ENCODE measurements around the gene EPX. TPM values are rescaled to one million over a fixed set of nuclear protein-coding genes. Genes with fewer than 3 reads are reported as not detected.

Gene EPX
- total RNA-seq, 1 experiment from 2014 or later, result not detected

DNA sequence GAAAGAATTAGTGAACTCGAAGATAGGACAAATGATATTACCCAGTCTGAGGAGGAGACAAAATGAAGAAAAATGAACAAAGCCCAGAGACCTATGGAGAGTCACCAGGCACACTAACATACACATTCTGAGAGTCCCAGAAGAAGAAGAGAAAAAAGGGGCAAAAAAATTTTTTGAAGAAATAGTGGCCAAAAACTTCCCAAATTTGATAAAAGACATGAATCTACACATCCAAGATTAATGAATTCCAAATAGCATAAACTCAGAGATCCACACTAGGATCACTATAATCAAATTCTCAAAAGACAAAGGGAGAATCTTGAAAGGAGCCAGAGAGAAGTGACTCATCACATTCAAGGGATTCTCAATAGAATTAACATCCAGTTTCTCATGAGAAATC lies 47.7 kb upstream of the EPX start:
- H3K79me2 ChIP-seq (ENCODE audit: insufficient read depth, low read length), result no peaks in the 10 kb centered on the region
- no peaks in the 10 kb centered on the region for H3K4me1 ChIP-seq (ENCODE audit: control insufficient read depth in 1 of 2, insufficient read depth in 2 of 2, low read length in 2 of 2)
- RAD21 ChIA-PET (ENCODE audit: low non-redundant PET in 1 of 2, low total read pairs in 2 of 2, uncharacterized antibody in 2 of 2, unreplicated experiment in 2 of 2), result no interaction called here
- TF ChIP-seq POLR2AphosphoS5 (IDR thresholded peaks at IDR 0.05; ENCODE audit: low read depth, low read length) (no peak), ZFX (IDR thresholded peaks at IDR 0.05) (no peak), ELF1 (IDR thresholded peaks at IDR 0.05; ENCODE audit: borderline replicate concordance, low read depth) (no peak), TCF7L2 (IDR thresholded peaks at IDR 0.05; ENCODE audit: borderline replicate concordance, extremely low read depth, insufficient read depth, insufficient read length) (no peak), RAD21 (IDR thresholded peaks at IDR 0.05; ENCODE audit: low read depth) (no peak), SRF (IDR thresholded peaks at IDR 0.05; ENCODE audit: low read depth) (no peak)
- peaks cover 45% of the 10 kb centered on the region for H3K27me3 ChIP-seq (ENCODE audit: insufficient read depth, low read length)
- H4K20me1 ChIP-seq (ENCODE audit: insufficient read depth), result no peaks in the 10 kb centered on the region
- ATAC-seq, result no peak
- no peak overlapping the region for H3K4me2 ChIP-seq (ENCODE audit: low read length)
- POLR2A ChIA-PET, result no interaction called here
- H3K4me3 ChIP-seq (replicated peaks in 1 of 2; ENCODE audit: low read depth in 1 of 2, low read length in 2 of 2), result no peak overlapping the region
- H3K9me2 ChIP-seq (ENCODE audit: insufficient read depth), result no peaks in the 10 kb centered on the region
- no peak overlapping the region for H3K9ac ChIP-seq (ENCODE audit: low read length)
- CTCF ChIA-PET, result no interaction called here
- peaks cover 22 to 25% of the 10 kb centered on the region in 2 experiments; a peak in 3 of 4 replicates for H3K9me3 ChIP-seq (ENCODE audit: control insufficient read depth in 1 of 2, insufficient read depth in 1 of 2, low read depth in 1 of 2, low read length in 2 of 2)
- BruUV-seq (replicated peaks), result no TSS peak
- intact Hi-C loops (cut with micrococcal nuclease), result no loop called here
- H2AFZ ChIP-seq (ENCODE audit: low read depth, low read length, poor library complexity, severe bottlenecking), result no peak overlapping the region
- no peak overlapping the region for H3K27ac ChIP-seq (ENCODE audit: low read depth, low read length)
- H3K36me3 ChIP-seq (ENCODE audit: control insufficient read depth in 1 of 2, insufficient read depth in 2 of 2, low read length in 2 of 2), result no peaks in the 10 kb centered on the region
- no peak for DNase-seq (ENCODE audit: low read depth, low spot score)

DNA sequence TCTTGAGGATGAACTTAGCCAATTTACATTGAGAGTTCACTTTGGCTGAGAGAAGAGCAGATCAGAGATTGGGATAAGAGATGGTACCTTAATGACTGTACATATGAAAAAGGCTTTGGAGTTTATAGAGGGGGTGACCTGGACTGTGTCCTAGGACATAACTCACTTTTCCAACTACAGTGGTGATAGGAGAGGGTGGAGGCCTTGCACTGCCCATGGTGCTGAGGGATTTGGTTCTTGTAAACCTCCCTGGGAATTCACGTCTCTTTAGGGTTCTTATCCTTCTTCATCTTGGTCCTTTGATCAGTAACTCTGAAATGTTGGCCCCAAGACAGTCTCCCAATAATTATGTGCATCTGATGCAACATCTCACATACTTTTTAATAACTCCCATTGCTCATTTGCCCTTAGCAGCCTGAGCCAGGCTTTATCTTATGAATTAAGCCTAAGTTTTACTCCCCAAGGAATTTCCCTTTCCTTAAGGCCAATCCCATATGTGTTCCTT lies 44.5 kb upstream of the EPX start, which contains the start of gene OR4D1:
TSS of gene OR4D1 (plus strand) at position 455 of the 505 bp plus-strand sequence. CDS start 6,770 bp downstream, outside the sequence.
- Histone ChIP-seq H3K27ac (ENCODE audit: low read depth, low read length) (no peak within 1 kb of the TSS), H3K9me2 (ENCODE audit: insufficient read depth) (no peaks in the 10 kb centered on the region), H3K4me1 (ENCODE audit: control insufficient read depth in 1 of 2, insufficient read depth in 2 of 2, low read length in 2 of 2) (no peaks in the 10 kb centered on the region), H3K79me2 (ENCODE audit: insufficient read depth, low read length) (no peaks in the 10 kb centered on the region), H3K36me3 (ENCODE audit: control insufficient read depth in 1 of 2, insufficient read depth in 2 of 2, low read length in 2 of 2) (no peaks in the 10 kb centered on the region), H2AFZ (ENCODE audit: low read depth, low read length, poor library complexity, severe bottlenecking) (no peak within 1 kb of the TSS), H3K9ac (ENCODE audit: low read length) (no peak within 1 kb of the TSS), H3K27me3 (ENCODE audit: insufficient read depth, low read length) (peaks cover 65% of the 10 kb centered on the region), H4K20me1 (ENCODE audit: insufficient read depth) (no peaks in the 10 kb centered on the region), H3K9me3 (ENCODE audit: control insufficient read depth in 1 of 2, insufficient read depth in 1 of 2, low read depth in 1 of 2, low read length in 2 of 2) (peaks cover 22 to 25% of the 10 kb centered on the region in 2 experiments; a peak in 3 of 4 replicates), H3K4me3 (replicated peaks in 1 of 2; ENCODE audit: low read depth in 1 of 2, low read length in 2 of 2) (no peak within 1 kb of the TSS), H3K4me2 (ENCODE audit: low read length) (no peak within 1 kb of the TSS)
- intact Hi-C loops (cut with micrococcal nuclease), result no loop called here
- BruUV-seq (replicated peaks), result no TSS peak
- ChIA-PET POLR2A (interaction anchor here (1.5 kb wide), 1 partner anchor 141 kb away, joined by 3 read pairs; the partner anchor contains the start of gene SRSF1), CTCF (no interaction called here), RAD21 (ENCODE audit: low non-redundant PET in 1 of 2, low total read pairs in 2 of 2, uncharacterized antibody in 2 of 2, unreplicated experiment in 2 of 2) (no interaction called here)
- TF ChIP-seq, protein P1, sequence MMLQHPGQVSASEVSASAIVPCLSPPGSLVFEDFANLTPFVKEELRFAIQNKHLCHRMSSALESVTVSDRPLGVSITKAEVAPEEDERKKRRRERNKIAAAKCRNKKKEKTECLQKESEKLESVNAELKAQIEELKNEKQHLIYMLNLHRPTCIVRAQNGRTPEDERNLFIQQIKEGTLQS (IDR thresholded peaks at IDR 0.05), result no peak
- TF ChIP-seq CEBPB (IDR thresholded peaks at IDR 0.05; ENCODE audit: low read depth) (no peak), POLR2AphosphoS5 (IDR thresholded peaks at IDR 0.05; ENCODE audit: low read depth, low read length) (no peak), ZFX (IDR thresholded peaks at IDR 0.05) (no peak), TCF7L2 (IDR thresholded peaks at IDR 0.05; ENCODE audit: borderline replicate concordance, extremely low read depth, insufficient read depth, insufficient read length) (no peak), SIN3A (IDR thresholded peaks at IDR 0.05; ENCODE audit: low read depth) (no peak), SP1 (IDR thresholded peaks at IDR 0.05; ENCODE audit: low read depth) (no peak), FOSL1 (IDR thresholded peaks at IDR 0.05; ENCODE audit: low read depth) (no peak)
- TF ChIP-seq, protein P2, sequence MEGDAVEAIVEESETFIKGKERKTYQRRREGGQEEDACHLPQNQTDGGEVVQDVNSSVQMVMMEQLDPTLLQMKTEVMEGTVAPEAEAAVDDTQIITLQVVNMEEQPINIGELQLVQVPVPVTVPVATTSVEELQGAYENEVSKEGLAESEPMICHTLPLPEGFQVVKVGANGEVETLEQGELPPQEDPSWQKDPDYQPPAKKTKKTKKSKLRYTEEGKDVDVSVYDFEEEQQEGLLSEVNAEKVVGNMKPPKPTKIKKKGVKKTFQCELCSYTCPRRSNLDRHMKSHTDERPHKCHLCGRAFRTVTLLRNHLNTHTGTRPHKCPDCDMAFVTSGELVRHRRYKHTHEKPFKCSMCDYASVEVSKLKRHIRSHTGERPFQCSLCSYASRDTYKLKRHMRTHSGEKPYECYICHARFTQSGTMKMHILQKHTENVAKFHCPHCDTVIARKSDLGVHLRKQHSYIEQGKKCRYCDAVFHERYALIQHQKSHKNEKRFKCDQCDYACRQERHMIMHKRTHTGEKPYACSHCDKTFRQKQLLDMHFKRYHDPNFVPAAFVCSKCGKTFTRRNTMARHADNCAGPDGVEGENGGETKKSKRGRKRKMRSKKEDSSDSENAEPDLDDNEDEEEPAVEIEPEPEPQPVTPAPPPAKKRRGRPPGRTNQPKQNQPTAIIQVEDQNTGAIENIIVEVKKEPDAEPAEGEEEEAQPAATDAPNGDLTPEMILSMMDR (IDR thresholded peaks at IDR 0.05 in 2 of 3, conservative IDR thresholded peaks at IDR 0.05 in 1 of 3; ENCODE audit: borderline replicate concordance in 1 of 3, insufficient read depth in 1 of 3, low read depth in 2 of 3, low read length in 2 of 3), result no peak
- TF ChIP-seq, protein P3, sequence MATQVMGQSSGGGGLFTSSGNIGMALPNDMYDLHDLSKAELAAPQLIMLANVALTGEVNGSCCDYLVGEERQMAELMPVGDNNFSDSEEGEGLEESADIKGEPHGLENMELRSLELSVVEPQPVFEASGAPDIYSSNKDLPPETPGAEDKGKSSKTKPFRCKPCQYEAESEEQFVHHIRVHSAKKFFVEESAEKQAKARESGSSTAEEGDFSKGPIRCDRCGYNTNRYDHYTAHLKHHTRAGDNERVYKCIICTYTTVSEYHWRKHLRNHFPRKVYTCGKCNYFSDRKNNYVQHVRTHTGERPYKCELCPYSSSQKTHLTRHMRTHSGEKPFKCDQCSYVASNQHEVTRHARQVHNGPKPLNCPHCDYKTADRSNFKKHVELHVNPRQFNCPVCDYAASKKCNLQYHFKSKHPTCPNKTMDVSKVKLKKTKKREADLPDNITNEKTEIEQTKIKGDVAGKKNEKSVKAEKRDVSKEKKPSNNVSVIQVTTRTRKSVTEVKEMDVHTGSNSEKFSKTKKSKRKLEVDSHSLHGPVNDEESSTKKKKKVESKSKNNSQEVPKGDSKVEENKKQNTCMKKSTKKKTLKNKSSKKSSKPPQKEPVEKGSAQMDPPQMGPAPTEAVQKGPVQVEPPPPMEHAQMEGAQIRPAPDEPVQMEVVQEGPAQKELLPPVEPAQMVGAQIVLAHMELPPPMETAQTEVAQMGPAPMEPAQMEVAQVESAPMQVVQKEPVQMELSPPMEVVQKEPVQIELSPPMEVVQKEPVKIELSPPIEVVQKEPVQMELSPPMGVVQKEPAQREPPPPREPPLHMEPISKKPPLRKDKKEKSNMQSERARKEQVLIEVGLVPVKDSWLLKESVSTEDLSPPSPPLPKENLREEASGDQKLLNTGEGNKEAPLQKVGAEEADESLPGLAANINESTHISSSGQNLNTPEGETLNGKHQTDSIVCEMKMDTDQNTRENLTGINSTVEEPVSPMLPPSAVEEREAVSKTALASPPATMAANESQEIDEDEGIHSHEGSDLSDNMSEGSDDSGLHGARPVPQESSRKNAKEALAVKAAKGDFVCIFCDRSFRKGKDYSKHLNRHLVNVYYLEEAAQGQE (IDR thresholded peaks at IDR 0.05; ENCODE audit: low read depth), result no peak
- TF ChIP-seq, protein P4, sequence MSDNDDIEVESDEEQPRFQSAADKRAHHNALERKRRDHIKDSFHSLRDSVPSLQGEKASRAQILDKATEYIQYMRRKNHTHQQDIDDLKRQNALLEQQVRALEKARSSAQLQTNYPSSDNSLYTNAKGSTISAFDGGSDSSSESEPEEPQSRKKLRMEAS (IDR thresholded peaks at IDR 0.05), result no peak
- DNase-seq (ENCODE audit: low read depth, low spot score), result no peak
- no peak for ATAC-seq
